ENCODE results near the gene GAA.
A peak's percentile ranks its signal among the peaks of the same experiment; 100 is the strongest.

Gene GAA

GRCh38 chr17:80104321-80104955 lies 3.1 kb downstream of the GAA start:
- Histone ChIP-seq H3K4me3 (no peak overlapping the region), H3K27ac (no peak overlapping the region)
- DNase-seq (ENCODE audit: low spot score): no peak
- TF ChIP-seq, protein P1, sequence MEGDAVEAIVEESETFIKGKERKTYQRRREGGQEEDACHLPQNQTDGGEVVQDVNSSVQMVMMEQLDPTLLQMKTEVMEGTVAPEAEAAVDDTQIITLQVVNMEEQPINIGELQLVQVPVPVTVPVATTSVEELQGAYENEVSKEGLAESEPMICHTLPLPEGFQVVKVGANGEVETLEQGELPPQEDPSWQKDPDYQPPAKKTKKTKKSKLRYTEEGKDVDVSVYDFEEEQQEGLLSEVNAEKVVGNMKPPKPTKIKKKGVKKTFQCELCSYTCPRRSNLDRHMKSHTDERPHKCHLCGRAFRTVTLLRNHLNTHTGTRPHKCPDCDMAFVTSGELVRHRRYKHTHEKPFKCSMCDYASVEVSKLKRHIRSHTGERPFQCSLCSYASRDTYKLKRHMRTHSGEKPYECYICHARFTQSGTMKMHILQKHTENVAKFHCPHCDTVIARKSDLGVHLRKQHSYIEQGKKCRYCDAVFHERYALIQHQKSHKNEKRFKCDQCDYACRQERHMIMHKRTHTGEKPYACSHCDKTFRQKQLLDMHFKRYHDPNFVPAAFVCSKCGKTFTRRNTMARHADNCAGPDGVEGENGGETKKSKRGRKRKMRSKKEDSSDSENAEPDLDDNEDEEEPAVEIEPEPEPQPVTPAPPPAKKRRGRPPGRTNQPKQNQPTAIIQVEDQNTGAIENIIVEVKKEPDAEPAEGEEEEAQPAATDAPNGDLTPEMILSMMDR (IDR thresholded peaks at IDR 0.05): no peak

GRCh38 chr17:80104956-80105375 lies 3.6 kb downstream of the GAA start:
- H3K4me3 ChIP-seq: no peak overlapping the region
- no peak for DNase-seq (ENCODE audit: low spot score)
- TF ChIP-seq, protein P1 (IDR thresholded peaks at IDR 0.05): no peak
- H3K27ac ChIP-seq: no peak overlapping the region

DNA sequence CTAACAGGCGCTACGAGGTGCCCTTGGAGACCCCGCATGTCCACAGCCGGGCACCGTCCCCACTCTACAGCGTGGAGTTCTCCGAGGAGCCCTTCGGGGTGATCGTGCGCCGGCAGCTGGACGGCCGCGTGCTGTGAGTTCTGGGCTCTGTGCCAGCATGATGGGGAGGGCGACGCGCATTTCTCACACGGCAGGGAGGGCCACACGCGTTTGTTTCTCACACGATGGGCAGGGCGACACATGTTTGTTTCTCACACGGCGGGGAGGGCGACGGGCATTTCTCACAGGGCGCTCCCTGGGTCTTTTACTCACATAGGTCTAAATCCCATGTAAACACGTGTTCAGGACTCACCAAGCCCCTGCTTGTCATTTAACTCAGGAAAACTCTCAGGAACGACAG lies 4.4 kb downstream of the GAA start:
- DNase-seq (ENCODE audit: low spot score): no peak
- Histone ChIP-seq H3K27ac (no peak overlapping the region), H3K4me3 (no peak overlapping the region)
- TF ChIP-seq, protein P1 (IDR thresholded peaks at IDR 0.05): no peak

GRCh38 chr17:80106176-80106575 lies 4.8 kb downstream of the GAA start:
- no peak for DNase-seq (ENCODE audit: low spot score)
- TF ChIP-seq, protein P1 (IDR thresholded peaks at IDR 0.05): no peak
- Histone ChIP-seq H3K27ac (no peak overlapping the region), H3K4me3 (no peak overlapping the region)

- no peak for DNase-seq (ENCODE audit: low spot score)
- no peak overlapping the region for H3K4me3 ChIP-seq
- H3K27ac ChIP-seq: no peak overlapping the region
- TF ChIP-seq, protein P1 (IDR thresholded peaks at IDR 0.05): no peak
Observed at GRCh38 chr17:80106751-80107150, 5.4 kb downstream of the GAA start.

DNA sequence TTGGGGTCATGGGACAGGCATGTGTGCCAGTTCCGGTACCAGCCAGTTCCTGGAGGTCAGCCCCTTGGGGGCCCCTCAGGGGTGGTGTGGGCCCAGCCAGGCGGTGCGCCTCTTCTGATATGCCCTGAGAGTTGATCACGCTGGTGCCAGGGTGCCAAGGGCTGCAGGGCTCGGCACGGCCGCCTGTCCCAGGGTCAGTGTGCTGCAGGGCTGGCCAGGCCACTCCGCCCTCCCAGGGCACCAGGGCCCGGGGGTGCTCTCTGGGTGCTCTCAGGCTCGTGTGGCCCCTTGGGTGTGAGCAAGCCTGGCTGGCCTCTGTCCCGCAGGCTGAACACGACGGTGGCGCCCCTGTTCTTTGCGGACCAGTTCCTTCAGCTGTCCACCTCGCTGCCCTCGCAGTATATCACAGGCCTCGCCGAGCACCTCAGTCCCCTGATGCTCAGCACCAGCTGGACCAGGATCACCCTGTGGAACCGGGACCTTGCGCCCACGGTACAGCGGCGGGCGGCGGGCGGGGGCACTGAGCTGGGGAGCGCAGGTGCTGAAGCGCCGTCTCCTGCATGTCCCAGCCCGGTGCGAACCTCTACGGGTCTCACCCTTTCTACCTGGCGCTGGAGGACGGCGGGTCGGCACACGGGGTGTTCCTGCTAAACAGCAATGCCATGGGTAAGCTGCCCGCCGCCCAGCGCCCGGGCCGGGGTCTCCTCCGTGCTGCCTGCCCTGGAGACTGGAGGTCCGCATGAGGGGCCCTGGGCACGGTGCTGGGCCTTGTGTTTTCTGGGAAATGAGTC lies 6.0 kb downstream of the GAA start:
- no peak overlapping the region for H3K27ac ChIP-seq
- peak; percentile 66 for DNase-seq (ENCODE audit: low spot score)
- no peak overlapping the region for H3K4me3 ChIP-seq
- TF ChIP-seq, protein P1 (IDR thresholded peaks at IDR 0.05): no peak
